Measurements from ENCODE around the gene LRRC61. TPM values are rescaled to one million over a fixed set of nuclear protein-coding genes. Genes with fewer than 3 reads are reported as not detected.
"Not testable (repeated sequence)": the region's sequence is repeated elsewhere in the genome, so short reads cannot be mapped to it uniquely, and the experiment has no call there.

The LRRC61 gene
- total RNA-seq, 1 experiment from 2014 or later: 35.8 TPM

GRCh38 chr7:150311146-150311545, 12.0 kb upstream of the LRRC61 start:
- Mint-ChIP-seq H3K4me1 (ENCODE audit: low read depth, unreplicated experiment) (peaks cover 19% of the 10 kb centered on the region), H3K27ac (ENCODE audit: unreplicated experiment) (no peak overlapping the region), H3K27me3 (ENCODE audit: insufficient read depth, unreplicated experiment) (no peaks in the 10 kb centered on the region), H3K36me3 (ENCODE audit: insufficient read depth, unreplicated experiment) (no peaks in the 10 kb centered on the region), H3K4me3 (ENCODE audit: unreplicated experiment) (no peak overlapping the region), H3K9me3 (ENCODE audit: unreplicated experiment) (peaks cover 10% of the 10 kb centered on the region)
- CTCF ChIA-PET: no interaction called here
- Histone ChIP-seq H3K9me3 (no peaks in the 10 kb centered on the region), H3K27me3 (replicated peaks; ENCODE audit: control insufficient read depth, insufficient read depth, low read length) (no peaks in the 10 kb centered on the region), H3K36me3 (ENCODE audit: control insufficient read depth, insufficient read depth, low read length) (no peaks in the 10 kb centered on the region), H3K4me3 (ENCODE audit: low read depth, low read length) (no peak overlapping the region), H3K4me1 (peaks cover 16% of the 10 kb centered on the region)
- intact Hi-C loops (cut with micrococcal nuclease; ENCODE audit: unreplicated experiment): no loop called here
- TF ChIP-seq, protein P1, sequence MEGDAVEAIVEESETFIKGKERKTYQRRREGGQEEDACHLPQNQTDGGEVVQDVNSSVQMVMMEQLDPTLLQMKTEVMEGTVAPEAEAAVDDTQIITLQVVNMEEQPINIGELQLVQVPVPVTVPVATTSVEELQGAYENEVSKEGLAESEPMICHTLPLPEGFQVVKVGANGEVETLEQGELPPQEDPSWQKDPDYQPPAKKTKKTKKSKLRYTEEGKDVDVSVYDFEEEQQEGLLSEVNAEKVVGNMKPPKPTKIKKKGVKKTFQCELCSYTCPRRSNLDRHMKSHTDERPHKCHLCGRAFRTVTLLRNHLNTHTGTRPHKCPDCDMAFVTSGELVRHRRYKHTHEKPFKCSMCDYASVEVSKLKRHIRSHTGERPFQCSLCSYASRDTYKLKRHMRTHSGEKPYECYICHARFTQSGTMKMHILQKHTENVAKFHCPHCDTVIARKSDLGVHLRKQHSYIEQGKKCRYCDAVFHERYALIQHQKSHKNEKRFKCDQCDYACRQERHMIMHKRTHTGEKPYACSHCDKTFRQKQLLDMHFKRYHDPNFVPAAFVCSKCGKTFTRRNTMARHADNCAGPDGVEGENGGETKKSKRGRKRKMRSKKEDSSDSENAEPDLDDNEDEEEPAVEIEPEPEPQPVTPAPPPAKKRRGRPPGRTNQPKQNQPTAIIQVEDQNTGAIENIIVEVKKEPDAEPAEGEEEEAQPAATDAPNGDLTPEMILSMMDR (IDR thresholded peaks at IDR 0.05; ENCODE audit: insufficient read depth in 1 of 2, low read depth in 1 of 2, low read length in 1 of 2, severe bottlenecking in 1 of 2, unreplicated experiment in 1 of 2): no peak
- BruUV-seq (replicated peaks): no TSS peak
- POLR2A ChIA-PET: no interaction called here
- DNase-seq: no peak

DNA sequence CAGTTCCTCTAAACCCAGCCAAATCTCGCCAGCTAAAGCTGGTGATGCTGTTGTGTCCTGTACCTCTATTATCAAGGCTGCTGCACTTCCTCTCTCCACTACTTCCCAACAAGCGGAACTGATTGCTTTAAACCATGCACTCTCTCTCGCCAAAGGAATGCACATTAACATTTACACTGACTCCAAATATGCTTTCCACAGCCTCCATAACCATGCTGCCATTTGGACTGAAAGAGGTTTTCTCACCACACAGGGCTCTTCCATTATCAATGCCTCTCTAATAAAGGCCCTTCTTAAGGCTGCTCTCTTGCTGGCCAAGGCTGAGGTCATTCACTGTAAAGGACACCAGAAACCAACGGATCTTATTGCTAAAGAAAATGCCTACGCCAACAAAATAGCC, 11.4 kb upstream of the LRRC61 start:
- H3K9me3 Mint-ChIP-seq (ENCODE audit: unreplicated experiment): peaks cover 10% of the 10 kb centered on the region
- no peaks in the 10 kb centered on the region for H3K36me3 Mint-ChIP-seq (ENCODE audit: insufficient read depth, unreplicated experiment)
- H3K27ac Mint-ChIP-seq (ENCODE audit: unreplicated experiment): no peak overlapping the region
- Histone ChIP-seq H3K9me3 (no peaks in the 10 kb centered on the region), H3K36me3 (ENCODE audit: control insufficient read depth, insufficient read depth, low read length) (no peaks in the 10 kb centered on the region), H3K4me3 (ENCODE audit: low read depth, low read length) (no peak overlapping the region), H3K4me1 (peaks cover 19% of the 10 kb centered on the region), H3K27me3 (replicated peaks; ENCODE audit: control insufficient read depth, insufficient read depth, low read length) (no peaks in the 10 kb centered on the region)
- DNase-seq: no peak
- peaks cover 19% of the 10 kb centered on the region for H3K4me1 Mint-ChIP-seq (ENCODE audit: low read depth, unreplicated experiment)
- TF ChIP-seq, protein P1 (IDR thresholded peaks at IDR 0.05; ENCODE audit: insufficient read depth in 1 of 2, low read depth in 1 of 2, low read length in 1 of 2, severe bottlenecking in 1 of 2, unreplicated experiment in 1 of 2): no peak
- BruUV-seq (replicated peaks): no TSS peak
- intact Hi-C loops (cut with micrococcal nuclease; ENCODE audit: unreplicated experiment): no loop called here
- ChIA-PET POLR2A (no interaction called here), CTCF (no interaction called here)
- no peak overlapping the region for H3K4me3 Mint-ChIP-seq (ENCODE audit: unreplicated experiment)
- no peaks in the 10 kb centered on the region for H3K27me3 Mint-ChIP-seq (ENCODE audit: insufficient read depth, unreplicated experiment)

DNA sequence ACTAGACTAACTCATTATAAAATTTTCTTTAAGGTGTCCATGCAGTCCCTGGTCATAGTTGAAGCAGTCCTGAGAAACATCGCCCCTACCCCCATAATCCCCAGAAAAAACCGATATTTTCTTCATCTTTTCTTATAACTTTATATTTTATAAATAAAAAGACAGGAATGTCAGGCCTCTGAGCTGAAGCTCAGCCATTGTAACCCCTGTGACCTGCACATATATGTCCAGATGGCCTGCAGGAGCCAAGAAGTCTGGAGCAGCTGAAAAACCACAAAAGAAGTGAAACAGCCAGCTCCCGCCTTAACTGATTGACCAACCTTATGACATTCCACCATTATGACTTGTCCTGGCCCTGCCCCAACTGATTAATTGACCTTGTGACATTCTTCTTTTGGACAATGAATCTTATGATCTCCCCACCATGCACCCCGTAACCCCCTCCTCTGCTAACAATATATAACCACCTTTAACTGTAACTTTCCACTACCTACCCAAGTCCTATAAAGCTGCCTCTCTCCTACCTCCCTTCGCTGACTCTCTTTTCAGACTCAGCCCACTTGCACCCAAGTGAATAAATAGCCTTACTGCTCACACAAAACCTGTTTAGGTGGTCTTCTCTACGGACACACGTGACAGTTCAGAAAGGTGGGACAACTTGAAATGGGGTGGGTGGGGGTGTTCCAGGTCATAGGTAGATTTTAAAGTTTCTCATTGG, 10.3 kb upstream of the LRRC61 start:
- H3K4me1 ChIP-seq: peaks cover 19% of the 10 kb centered on the region
- H3K27ac Mint-ChIP-seq (ENCODE audit: unreplicated experiment); H3K27me3 ChIP-seq (replicated peaks; ENCODE audit: control insufficient read depth, insufficient read depth, low read length); H3K9me3 ChIP-seq; H3K4me3 Mint-ChIP-seq (ENCODE audit: unreplicated experiment); H3K36me3 ChIP-seq (ENCODE audit: control insufficient read depth, insufficient read depth, low read length); DNase-seq; intact Hi-C loops (cut with micrococcal nuclease; ENCODE audit: unreplicated experiment); H3K4me3 ChIP-seq (ENCODE audit: low read depth, low read length); H3K9me3 Mint-ChIP-seq (ENCODE audit: unreplicated experiment); POLR2A ChIA-PET; CTCF ChIA-PET; H3K36me3 Mint-ChIP-seq (ENCODE audit: insufficient read depth, unreplicated experiment); H3K27me3 Mint-ChIP-seq (ENCODE audit: insufficient read depth, unreplicated experiment); BruUV-seq (replicated peaks): not testable (repeated sequence)
- H3K4me1 Mint-ChIP-seq (ENCODE audit: low read depth, unreplicated experiment): peaks cover 14% of the 10 kb centered on the region

All from Caco-2 (cell line).